ENCODE data around the gene TBXT.
"Not testable (repeated sequence)": the region's sequence is repeated elsewhere in the genome, so short reads cannot be mapped to it uniquely, and the experiment has no call there.

TBXT gene

GRCh38 chr6:166169549-166170421 is 2.1 kb upstream of the TBXT start:
- no peak for DNase-seq

- DNase-seq = no peak
Measured at GRCh38 chr6:166168616-166169548, 1.2 kb upstream of the TBXT start.

- DNase-seq = no peak
Measured at GRCh38 chr6:166167258-166167731, 356 bp downstream of the TBXT start.

GRCh38 chr6:166166314-166167257 is 1.1 kb downstream of the TBXT start:
- DNase-seq = no peak

GRCh38 chr6:166165558-166166313 is 1.9 kb downstream of the TBXT start:
- DNase-seq = no peak

- no peak for DNase-seq
Measured at GRCh38 chr6:166162599-166163342, 4.9 kb downstream of the TBXT start.

GRCh38 chr6:166157930-166158617 is 9.6 kb downstream of the TBXT start:
- no peak for DNase-seq

GRCh38 chr6:166156942-166157341 is 10.7 kb downstream of the TBXT start:
- no peak for DNase-seq

- no peak for DNase-seq
Measured at GRCh38 chr6:166153966-166154365, 13.7 kb downstream of the TBXT start.

- no peak for DNase-seq
Measured at GRCh38 chr6:166152660-166153059, 15.0 kb downstream of the TBXT start.

- DNase-seq = no peak
Measured at GRCh38 chr6:166151798-166152197, 15.9 kb downstream of the TBXT start.

- DNase-seq = no peak
Measured at GRCh38 chr6:166145751-166146150, 21.9 kb downstream of the TBXT start.

- no peak for DNase-seq
Measured at GRCh38 chr6:166143011-166143410, 24.6 kb downstream of the TBXT start.

GRCh38 chr6:166127624-166128472 is 39.8 kb downstream of the TBXT start:
- no peak for DNase-seq

GRCh38 chr6:166123115-166123514 is 44.5 kb downstream of the TBXT start:
- not testable (repeated sequence) for DNase-seq

GRCh38 chr6:166121726-166122125 is 45.9 kb downstream of the TBXT start:
- no peak for DNase-seq

GRCh38 chr6:166119116-166119911 is 48.3 kb downstream of the TBXT start:
- DNase-seq = no peak

GRCh38 chr6:166115609-166116008 is 52.0 kb downstream of the TBXT start:
- no peak for DNase-seq

Measured in 8988T (cell line).